ENCODE data around the gene ARHGEF1.

GRCh38 chr19:41860419-41861115 is 22.4 kb upstream of the ARHGEF1 start:
- TF ChIP-seq, protein P1, sequence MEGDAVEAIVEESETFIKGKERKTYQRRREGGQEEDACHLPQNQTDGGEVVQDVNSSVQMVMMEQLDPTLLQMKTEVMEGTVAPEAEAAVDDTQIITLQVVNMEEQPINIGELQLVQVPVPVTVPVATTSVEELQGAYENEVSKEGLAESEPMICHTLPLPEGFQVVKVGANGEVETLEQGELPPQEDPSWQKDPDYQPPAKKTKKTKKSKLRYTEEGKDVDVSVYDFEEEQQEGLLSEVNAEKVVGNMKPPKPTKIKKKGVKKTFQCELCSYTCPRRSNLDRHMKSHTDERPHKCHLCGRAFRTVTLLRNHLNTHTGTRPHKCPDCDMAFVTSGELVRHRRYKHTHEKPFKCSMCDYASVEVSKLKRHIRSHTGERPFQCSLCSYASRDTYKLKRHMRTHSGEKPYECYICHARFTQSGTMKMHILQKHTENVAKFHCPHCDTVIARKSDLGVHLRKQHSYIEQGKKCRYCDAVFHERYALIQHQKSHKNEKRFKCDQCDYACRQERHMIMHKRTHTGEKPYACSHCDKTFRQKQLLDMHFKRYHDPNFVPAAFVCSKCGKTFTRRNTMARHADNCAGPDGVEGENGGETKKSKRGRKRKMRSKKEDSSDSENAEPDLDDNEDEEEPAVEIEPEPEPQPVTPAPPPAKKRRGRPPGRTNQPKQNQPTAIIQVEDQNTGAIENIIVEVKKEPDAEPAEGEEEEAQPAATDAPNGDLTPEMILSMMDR (conservative IDR thresholded peaks at IDR 0.05 in 1 of 2, IDR thresholded peaks at IDR 0.05 in 1 of 2; ENCODE audit: low read depth in 1 of 2, low read length in 2 of 2) = no peak
- TF ChIP-seq EZH2 (IDR thresholded peaks at IDR 0.05; ENCODE audit: low read length, missing control alignments) = no peak
